GM12878 (cell line): ENCODE results near the gene ADCY1.

Experiments
- BRCA1 ChIP-seq: IDR thresholded peaks from 2 replicates; pipeline ENCODE4 v1.6.1; 2011; ENCODE audit warnings: low read depth, low read length, improper control_type of control experiment
- CBX3 ChIP-seq: fragments of 200-600 bp; sonication (generic); IDR thresholded peaks from 2 replicates; pipeline ENCODE4 v1.6.1; 2016; ENCODE audit warnings: low read depth, borderline replicate concordance
- CBX5 ChIP-seq: sonication (generic); IDR thresholded peaks from 2 replicates; pipeline ENCODE4 v1.6.1; 2016; ENCODE audit warnings: low read depth, moderate library complexity, mild to moderate bottlenecking, inconsistent platforms
- DPF2 ChIP-seq: fragments of 450-650 bp; IDR thresholded peaks from 2 replicates; pipeline ENCODE4 v1.6.1; 2017; ENCODE audit warnings: mild to moderate bottlenecking
- POLR2A ChIP-seq: IDR thresholded peaks from 2 replicates; pipeline ENCODE4 v1.6.1; 2011; ENCODE audit warnings: low read depth, mild to moderate bottlenecking, low read length
- POU2F2 ChIP-seq: IDR thresholded peaks from 3 replicates; pipeline ENCODE4 v1.6.1; 2011; ENCODE audit warnings: low read depth, mild to moderate bottlenecking, low read length, borderline replicate concordance

DNA sequence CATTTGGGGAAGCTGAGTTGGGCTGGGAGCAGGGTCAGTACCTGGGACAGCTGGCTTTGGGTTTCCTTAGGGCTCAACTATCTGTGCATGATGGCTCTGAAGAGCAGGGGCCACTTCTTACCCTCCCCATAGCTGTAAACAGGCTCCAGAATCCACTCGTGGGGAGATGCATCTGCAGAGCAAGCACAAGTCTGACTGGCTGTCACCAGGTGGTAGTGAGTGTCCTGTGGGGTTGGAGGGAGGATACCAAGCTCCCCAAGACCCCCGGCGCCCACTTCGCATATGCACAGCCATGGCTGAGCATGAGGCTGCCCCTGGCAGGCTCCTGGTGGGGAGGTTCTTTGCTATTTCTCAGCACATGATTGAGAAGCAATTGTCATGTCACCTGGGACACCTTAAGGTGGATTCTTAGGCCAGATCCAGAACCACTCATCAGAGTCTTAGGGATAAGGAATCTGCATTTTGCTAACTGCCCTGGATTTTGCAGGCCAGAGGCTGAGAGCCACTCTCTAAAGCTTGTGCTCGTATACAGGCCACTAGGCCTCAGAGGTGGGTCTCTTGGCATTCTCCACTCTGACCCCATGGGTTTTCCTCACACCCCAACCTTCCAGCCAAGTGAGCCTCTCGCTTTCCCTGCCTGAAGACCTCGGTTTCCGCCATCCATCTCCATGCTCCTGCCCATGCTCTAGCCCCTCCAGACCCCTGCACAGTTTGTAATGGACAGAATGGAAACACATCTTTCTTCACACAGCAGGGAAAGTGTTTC, 53.7 kb downstream of the ADCY1 start:
- TF ChIP-seq POU2F2 (no peak), CBX3 (no peak), BRCA1 (no peak), CBX5 (no peak), DPF2 (no peak), POLR2A (no peak)
